GM12872 (cell line): ENCODE data around the gene PTPRD.

ENCODE experiments used
- CTCF ChIP-seq: IDR thresholded peaks from 3 replicates; pipeline ENCODE4 v1.5.1; 2011; ENCODE audit warnings: low read depth, mild to moderate bottlenecking, low read length, moderate library complexity; ENCODE audit not compliant: insufficient read depth

The PTPRD gene

DNA sequence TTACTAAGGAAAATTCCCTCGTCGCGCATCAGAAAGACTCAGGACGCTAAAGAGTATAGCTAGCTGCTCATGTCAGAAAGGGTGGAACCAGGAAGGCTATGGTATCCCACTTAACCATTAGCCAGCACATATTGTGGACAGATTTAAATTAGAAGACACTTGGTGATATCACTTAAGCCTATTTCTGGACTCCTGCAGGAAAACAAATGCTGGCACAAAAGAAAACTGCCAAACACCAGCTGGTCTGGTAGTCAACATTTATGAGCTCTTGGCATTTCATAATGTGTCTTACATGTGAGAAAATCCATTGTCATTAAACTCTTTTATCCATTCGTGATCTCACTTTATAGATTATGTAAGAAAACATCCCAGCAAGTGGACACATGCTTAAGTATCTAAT, 377.4 kb downstream of the PTPRD start:
- no peak for TF ChIP-seq CTCF

- TF ChIP-seq CTCF = no peak
Measured at GRCh38 chr9:10232352-10232930, 380.4 kb downstream of the PTPRD start.

- no peak for TF ChIP-seq CTCF
Measured at GRCh38 chr9:10230512-10230911, 382.3 kb downstream of the PTPRD start.

GRCh38 chr9:10228082-10228481, 384.7 kb downstream of the PTPRD start:
- no peak for TF ChIP-seq CTCF

GRCh38 chr9:10226996-10227395, 385.8 kb downstream of the PTPRD start:
- TF ChIP-seq CTCF = no peak

- no peak for TF ChIP-seq CTCF
Measured at GRCh38 chr9:10212702-10213101, 400.1 kb downstream of the PTPRD start.

- no peak for TF ChIP-seq CTCF
Measured at GRCh38 chr9:10208691-10209069, 404.1 kb downstream of the PTPRD start.
